Upper lobe of left lung (tissue), 4 donors: Measurements from ENCODE around the gene ME3.

Experiments used
- CTCF ChIP-seq, 6 experiments: fragments of 450-650 bp in 4 of 6; fragments of 200-600 bp in 2 of 6; sonication (generic) in 2 of 6; IDR thresholded peaks; one replicate each; pipeline ENCODE4 v1.5.1; 2016 to 2019; ENCODE audit warnings: antibody characterized with exemption in 6 of 6
- EP300 ChIP-seq, 4 donors: sonication (generic); formaldehyde crosslinking; IDR thresholded peaks; one replicate each; pipeline ENCODE4 v1.5.1; 2017; ENCODE audit warnings: antibody characterized with exemption in 4 of 4, control low read depth in 2 of 4

- TF ChIP-seq CTCF (IDR thresholded peaks at IDR 0.05) (no peak), EP300 (IDR thresholded peaks at IDR 0.05) (no peak)
These were observed 36.1 kb downstream of the ME3 start for GRCh38 chr11:86636275-86636674.
